ENCODE measurements around the gene JAG1. TPM values are rescaled to one million over a fixed set of nuclear protein-coding genes. Genes with fewer than 3 reads are reported as not detected.

Gene JAG1
- polyA plus RNA-seq, 2 of the 4 experiments (the other 2 are of a cell fraction), result 80.9 to 90.0 TPM

- 72% methylated on average over 4 of the region's 4 CpGs for WGBS (ENCODE audit: missing lambda C conversion rate)
- no peak for DNase-seq (ENCODE audit: low read depth in 1 of 2, low spot score in 1 of 2)
- no peak for ATAC-seq
- Histone ChIP-seq H3K4me2 (no peak overlapping the region), H3K27ac (no peak overlapping the region), H3K4me1 (peaks cover 21% of the 10 kb centered on the region), H3K9me3 (peaks cover 7% of the 10 kb centered on the region), H3K4me3 (no peak overlapping the region)
- TF ChIP-seq ZFP36 (IDR thresholded peaks at IDR 0.05; ENCODE audit: borderline replicate concordance, partially characterized antibody) (peak; percentile 3), ESRRA (IDR thresholded peaks at IDR 0.05; ENCODE audit: borderline replicate concordance, low read length) (no peak)
- POLR2A ChIA-PET, result no interaction called here
- CTCF ChIA-PET, result no interaction called here
- FAIRE-seq, result peak; percentile 86
Observed at GRCh38 chr20:10680571-10680970, 6.8 kb upstream of the JAG1 start.

DNA sequence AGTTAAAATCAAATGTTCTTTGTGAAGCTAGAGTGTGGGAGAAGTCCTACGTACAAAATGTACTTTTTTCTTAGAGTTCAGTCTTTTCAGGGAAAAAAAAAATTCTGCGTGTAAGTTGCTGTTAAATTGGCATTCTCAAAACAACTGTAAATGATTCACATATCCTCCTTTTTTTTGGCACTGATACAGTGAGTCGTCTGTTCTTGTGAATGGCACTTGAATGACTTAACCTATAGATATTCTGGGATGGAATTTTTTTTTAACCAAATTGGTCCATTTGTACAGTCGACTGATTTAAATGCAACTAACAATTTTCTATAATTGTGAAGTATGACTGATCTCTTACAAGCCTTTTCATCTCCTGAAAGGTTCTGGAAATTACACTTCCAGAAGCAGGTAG lies 5.5 kb upstream of the JAG1 start:
- ChIA-PET POLR2A (no interaction called here), CTCF (interaction anchor here (0.8 to 1.3 kb wide), 2 partner anchors 528 to 530 kb away, joined by 3 to 4 read pairs; no protein-coding TSS in a partner anchor)
- peak; percentile 70 for FAIRE-seq
- 52% methylated on average over 4 of the region's 4 CpGs for WGBS (ENCODE audit: missing lambda C conversion rate)
- Histone ChIP-seq H3K4me1 (peaks cover 28% of the 10 kb centered on the region), H3K4me2 (no peak overlapping the region), H3K4me3 (no peak overlapping the region), H3K27ac (no peak overlapping the region), H3K9me3 (peaks cover 7% of the 10 kb centered on the region)
- ATAC-seq, result no peak
- DNase-seq (ENCODE audit: low read depth in 1 of 2, low spot score in 1 of 2), result no peak
- no peak for TF ChIP-seq GATA3 (IDR thresholded peaks at IDR 0.05; ENCODE audit: borderline replicate concordance)
- TF ChIP-seq PBX3 (IDR thresholded peaks at IDR 0.05), result no peak

GRCh38 chr20:10676518-10676917 lies 2.7 kb upstream of the JAG1 start:
- DNase-seq (ENCODE audit: low read depth in 1 of 2, low spot score in 1 of 2) (no peak), FAIRE-seq (no peak), ATAC-seq (no peak)
- no peak overlapping the region for H3K4me3 ChIP-seq
- H3K9me3 ChIP-seq, result peaks cover 7% of the 10 kb centered on the region
- H3K4me1 ChIP-seq, result peaks cover 28% of the 10 kb centered on the region
- ChIA-PET CTCF (interaction anchor here (2.0 to 4.7 kb wide), 5 partner anchors 11 to 530 kb away, joined by 6 to 37 read pairs (median 23); no protein-coding TSS in a partner anchor), POLR2A (interaction anchor here (6.1 kb wide), 1 partner anchor 530 kb away, joined by 79 read pairs; no protein-coding TSS in a partner anchor)
- no peak for TF ChIP-seq HEYL (CRISPR knock-in tag; IDR thresholded peaks at IDR 0.05)
- no peak for TF ChIP-seq ZFP36 (IDR thresholded peaks at IDR 0.05; ENCODE audit: borderline replicate concordance, partially characterized antibody)
- no peak for TF ChIP-seq RCOR1 (IDR thresholded peaks at IDR 0.05; ENCODE audit: low read depth, low read length)
- no peak for TF ChIP-seq KDM1A (IDR thresholded peaks at IDR 0.05; ENCODE audit: low read depth)
- no peak for TF ChIP-seq PBX3 (IDR thresholded peaks at IDR 0.05)
- TF ChIP-seq ATOH8 (CRISPR knock-in tag; IDR thresholded peaks at IDR 0.05; ENCODE audit: low read depth), result no peak
- no peak for TF ChIP-seq REST (IDR thresholded peaks at IDR 0.05)
- no peak for TF ChIP-seq HOXB5 (CRISPR knock-in tag; IDR thresholded peaks at IDR 0.05)
- TF ChIP-seq RFX5 (IDR thresholded peaks at IDR 0.05), result no peak
- TF ChIP-seq POLR2AphosphoS2 (conservative IDR thresholded peaks at IDR 0.05; ENCODE audit: low read length), result no peak
- TF ChIP-seq FOSL2 (IDR thresholded peaks at IDR 0.05), result no peak
- no peak for TF ChIP-seq FOSL2 (CRISPR knock-in tag; IDR thresholded peaks at IDR 0.05)
- TF ChIP-seq EHMT2 (IDR thresholded peaks at IDR 0.05; ENCODE audit: low read depth), result no peak
- TF ChIP-seq, protein P1, sequence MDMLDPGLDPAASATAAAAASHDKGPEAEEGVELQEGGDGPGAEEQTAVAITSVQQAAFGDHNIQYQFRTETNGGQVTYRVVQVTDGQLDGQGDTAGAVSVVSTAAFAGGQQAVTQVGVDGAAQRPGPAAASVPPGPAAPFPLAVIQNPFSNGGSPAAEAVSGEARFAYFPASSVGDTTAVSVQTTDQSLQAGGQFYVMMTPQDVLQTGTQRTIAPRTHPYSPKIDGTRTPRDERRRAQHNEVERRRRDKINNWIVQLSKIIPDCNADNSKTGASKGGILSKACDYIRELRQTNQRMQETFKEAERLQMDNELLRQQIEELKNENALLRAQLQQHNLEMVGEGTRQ (IDR thresholded peaks at IDR 0.05), result no peak
- TF ChIP-seq FOXS1 (CRISPR knock-in tag; IDR thresholded peaks at IDR 0.05), result no peak
- WGBS (ENCODE audit: missing lambda C conversion rate), result 86% methylated on average over 3 of the region's 3 CpGs
- H3K27ac ChIP-seq, result peak overlapping the region; percentile 95 to 97; a peak in 5 of 6 replicates
- H3K4me2 ChIP-seq, result no peak overlapping the region; the same call in 2 of the 3 replicates
